NK-92 (cell line): ENCODE results near the gene EFCAB10.

ENCODE experiments used
- DNase-seq: peaks from one replicate; lab custom pipeline; 2025; ENCODE audit not compliant: unreplicated experiment; lab: John Stamatoyannopoulos, UW

The EFCAB10 gene, protein sequence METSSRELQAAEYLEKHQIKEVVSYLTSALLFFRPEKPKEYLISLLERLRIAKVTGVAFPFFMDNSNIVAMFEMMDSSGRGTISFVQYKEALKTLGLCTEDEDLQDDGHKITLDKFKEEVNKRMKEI

DNA sequence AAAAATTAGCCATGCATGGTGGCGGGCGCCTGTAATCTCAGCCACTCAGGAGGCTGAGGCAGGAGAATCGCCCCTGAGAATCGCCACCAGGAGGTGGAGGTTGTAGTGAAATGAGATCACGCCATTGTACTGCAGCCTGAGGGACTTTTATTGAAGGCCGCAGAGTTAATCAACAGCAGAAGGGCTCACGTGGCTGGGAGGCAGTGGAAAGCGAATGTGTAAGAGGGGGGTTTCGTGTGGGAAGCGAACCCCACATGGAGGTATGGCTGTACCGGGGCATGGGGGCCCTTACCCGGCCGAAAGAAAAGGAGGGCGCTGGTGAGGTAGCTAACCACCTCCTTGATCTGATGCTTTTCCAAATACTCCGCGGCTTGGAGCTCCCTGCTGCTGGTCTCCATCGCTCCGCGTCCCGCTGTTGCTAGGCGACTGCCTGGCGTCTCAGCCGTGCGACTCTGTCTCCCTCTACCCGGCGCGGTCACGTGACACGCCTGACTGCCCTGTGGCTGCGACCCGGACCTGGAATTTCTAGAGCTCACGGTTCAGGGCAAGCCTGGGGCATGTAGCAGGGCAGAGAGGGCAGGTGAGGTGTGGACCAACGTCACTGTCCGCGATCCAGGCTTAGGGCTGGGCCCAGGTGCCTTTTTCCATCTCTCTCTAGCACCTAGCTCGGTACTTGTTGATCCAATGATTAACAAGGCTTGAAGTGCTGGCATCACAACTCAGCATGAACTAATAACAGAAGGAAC is at the start of gene EFCAB10:
Gene EFCAB10, minus strand, starts transcription at position 428 of the 746 bp plus-strand sequence. Its CDS starts 30 bp downstream, at position 398.
- no peak for DNase-seq

GRCh38 chr7:105625986-105626385 is 44.7 kb upstream of the EFCAB10 start:
- DNase-seq, result no peak

DNA sequence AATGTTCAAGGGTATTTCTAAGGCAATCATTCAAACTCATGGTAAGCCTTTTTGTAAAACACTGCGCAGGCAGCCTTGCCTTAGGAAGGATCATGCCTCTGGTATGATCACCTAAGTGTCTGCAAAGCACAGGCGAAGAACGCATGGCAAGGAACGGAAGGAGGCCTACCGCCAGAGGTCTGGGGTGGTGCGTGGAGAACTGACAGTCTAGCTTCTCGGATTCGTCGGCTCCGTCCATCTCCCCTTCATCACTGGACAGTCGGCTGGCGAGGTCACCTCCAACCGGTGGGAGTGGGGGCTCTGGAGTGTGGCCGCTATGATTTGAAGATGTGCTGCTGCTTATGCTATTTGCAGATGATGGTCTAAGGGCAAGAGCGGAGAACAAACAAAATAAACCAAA is 42.6 kb upstream of the EFCAB10 start:
- DNase-seq, result no peak

DNA sequence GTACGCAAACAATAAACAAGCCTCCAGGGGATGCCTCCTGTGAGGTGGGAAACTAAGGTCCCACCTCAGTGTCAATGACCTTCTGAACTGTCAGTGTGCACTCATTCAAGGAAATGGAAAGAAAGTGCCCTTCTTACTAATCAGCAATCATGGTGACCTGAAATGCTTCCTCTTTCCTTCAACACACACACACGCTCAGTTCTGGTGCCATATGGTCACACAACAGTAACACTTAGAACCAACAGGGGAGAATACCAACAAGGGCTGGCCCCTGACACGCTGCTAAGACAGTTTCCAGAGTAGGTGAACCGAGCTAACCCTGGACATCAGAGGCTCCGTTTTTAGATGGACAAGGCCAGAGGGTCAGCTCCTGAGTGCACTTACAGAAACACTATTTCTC is 42.1 kb upstream of the EFCAB10 start:
- DNase-seq, result no peak

DNA sequence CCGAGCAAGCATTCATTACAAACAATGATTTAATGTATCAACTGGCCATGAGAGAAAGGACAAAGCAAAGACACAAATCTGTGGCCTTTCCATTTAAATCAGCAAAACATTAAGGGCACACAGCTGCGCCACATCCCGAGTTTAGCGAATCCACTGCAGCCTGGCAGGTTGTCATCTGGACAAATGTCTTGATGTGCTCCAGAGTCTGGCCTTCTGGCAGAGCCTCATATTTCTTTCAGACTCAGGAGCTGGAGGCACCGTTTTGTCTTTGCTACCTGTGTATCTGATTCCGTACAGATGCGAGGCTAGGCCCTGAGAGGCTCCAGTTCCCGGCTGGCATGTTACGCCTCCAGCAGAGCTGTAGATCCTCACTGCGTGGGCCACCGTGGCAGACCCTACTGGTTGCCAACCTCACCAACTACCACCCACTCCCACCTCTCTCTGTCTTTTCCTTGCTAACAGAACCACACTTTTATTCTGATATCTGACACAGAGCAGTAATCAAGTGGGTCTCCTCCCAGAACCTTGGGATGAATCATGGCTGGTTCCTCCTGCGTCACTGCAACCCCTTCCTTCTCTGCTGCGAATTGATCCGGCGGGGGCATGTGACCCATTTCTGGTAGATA is 40.9 kb upstream of the EFCAB10 start:
- DNase-seq, result no peak

- DNase-seq, result no peak
Measured at GRCh38 chr7:105621617-105622016, 40.3 kb upstream of the EFCAB10 start.

GRCh38 chr7:105621176-105621575 is 39.9 kb upstream of the EFCAB10 start:
- no peak for DNase-seq

GRCh38 chr7:105619590-105619989 is 38.3 kb upstream of the EFCAB10 start:
- no peak for DNase-seq

GRCh38 chr7:105618016-105618296 is 36.7 kb upstream of the EFCAB10 start:
- DNase-seq, result no peak

DNA sequence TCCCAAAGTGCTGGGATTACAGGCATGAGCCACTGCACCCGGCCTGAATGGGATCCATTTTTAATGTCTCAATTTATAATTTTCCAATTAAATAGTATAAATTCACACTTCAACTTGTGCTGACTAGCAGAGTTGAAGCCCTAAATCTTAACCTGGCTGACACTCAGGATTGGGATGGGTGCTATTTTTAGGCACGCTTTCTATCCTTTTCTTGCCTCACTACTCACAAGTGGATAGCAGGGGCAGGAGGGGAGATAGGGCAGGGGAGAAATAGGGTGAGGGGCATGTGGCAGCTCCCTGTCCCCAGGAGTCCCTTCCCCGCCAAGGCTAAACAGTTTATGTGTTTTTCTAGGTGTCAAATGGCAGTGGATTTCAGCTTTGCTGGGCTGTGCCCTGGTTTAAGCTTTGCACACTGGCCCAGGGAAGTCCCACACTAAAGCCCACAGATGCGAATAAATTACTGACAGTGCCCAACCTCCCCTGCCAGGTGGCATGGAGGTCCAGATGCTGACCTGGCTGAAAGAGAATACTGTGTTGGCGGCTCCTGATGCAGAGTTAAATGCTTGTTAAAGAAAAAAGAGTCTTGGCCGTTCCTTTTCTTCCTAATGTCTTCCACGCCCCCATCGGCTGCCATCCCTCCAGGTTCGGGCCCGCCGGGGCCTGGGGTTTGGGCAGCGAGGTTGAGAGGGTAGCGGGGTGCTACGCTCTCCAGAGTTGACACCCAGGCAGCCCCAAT is 36.2 kb upstream of the EFCAB10 start:
- no peak for DNase-seq

DNA sequence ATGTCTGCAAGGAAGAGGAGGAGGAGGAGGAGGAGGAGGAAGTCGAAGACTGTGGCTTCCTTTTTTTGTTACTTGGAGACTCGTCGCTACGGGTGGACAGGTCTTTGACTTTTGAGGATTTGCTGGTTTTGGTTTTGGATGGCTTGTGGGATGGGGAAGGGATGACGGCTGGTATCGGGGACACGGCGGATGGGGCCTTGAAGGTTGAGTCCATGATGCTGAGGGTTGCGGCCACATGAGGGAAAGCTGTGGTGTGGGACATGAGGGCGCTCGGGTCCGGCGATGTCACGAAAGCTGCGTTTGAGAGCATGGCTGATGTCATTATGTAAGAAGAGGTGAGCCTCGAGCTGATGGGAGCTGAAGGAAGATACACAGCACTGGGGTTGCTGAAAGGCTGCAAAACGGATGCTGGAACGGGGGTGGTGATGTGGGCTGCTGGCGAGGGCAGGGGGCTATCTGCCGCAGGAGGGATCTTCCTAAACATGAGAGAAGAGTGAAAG is 33.1 kb upstream of the EFCAB10 start:
- no peak for DNase-seq

- no peak for DNase-seq
Measured at GRCh38 chr7:105613611-105614330, 32.5 kb upstream of the EFCAB10 start.

DNA sequence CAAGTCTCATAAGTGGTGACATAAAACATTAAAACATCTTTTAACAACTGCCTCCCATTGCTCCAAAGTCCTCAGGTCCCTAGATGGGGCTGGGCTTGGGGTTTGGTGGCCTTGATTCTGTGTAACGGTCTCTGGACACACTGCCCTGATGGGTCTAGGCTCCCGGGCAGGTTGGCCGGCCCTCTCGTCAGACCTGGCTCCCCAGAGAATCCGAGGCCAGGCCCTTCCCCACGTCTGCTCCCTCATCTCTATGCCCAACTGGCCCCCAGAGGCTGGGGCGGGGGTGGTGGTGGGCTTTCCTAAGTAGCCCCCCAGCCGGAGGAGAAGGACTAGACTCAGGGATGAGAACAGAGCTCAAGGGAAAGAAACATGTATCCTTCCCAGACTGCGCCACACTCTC is 31.5 kb upstream of the EFCAB10 start:
- DNase-seq, result no peak

GRCh38 chr7:105611856-105612775 is 30.8 kb upstream of the EFCAB10 start:
- DNase-seq, result no peak

DNA sequence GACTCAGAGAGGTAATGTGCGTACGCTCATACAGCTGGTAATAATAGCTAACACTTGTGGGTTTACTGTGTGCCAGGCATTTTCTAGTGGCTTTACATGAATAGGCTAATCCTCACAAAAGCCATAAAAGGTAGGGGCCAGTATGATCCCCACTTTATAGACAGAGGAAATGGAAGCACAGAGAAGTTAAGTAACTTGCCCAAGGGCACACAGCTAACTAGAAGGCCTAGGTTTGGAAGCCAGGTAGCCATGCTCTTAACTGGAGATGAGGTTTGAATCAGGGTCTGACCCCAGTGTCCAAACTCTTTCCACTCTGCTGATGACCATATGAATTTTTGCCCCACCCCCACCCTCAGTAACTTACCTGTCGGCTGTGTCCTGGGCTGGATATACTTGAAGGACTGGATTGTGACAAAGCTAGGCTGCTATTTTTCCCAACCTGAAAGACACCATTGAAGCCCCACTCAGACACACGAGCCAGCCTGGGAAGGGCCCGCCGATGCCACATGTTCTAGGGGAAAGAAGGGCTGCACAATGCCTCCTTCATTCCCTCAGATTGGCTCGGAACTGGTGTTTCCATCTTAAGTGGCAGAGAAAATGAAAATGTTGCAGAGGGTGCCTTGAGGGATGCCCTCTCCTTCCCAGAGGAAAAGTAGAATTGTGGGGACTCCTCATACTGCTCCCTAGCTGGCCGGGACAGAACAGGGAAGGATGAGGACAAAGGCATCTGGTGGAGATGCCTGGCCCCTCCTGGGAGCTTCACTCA is 29.1 kb upstream of the EFCAB10 start:
- no peak for DNase-seq

- DNase-seq, result no peak
Measured at GRCh38 chr7:105602325-105603305, 21.3 kb upstream of the EFCAB10 start.

DNA sequence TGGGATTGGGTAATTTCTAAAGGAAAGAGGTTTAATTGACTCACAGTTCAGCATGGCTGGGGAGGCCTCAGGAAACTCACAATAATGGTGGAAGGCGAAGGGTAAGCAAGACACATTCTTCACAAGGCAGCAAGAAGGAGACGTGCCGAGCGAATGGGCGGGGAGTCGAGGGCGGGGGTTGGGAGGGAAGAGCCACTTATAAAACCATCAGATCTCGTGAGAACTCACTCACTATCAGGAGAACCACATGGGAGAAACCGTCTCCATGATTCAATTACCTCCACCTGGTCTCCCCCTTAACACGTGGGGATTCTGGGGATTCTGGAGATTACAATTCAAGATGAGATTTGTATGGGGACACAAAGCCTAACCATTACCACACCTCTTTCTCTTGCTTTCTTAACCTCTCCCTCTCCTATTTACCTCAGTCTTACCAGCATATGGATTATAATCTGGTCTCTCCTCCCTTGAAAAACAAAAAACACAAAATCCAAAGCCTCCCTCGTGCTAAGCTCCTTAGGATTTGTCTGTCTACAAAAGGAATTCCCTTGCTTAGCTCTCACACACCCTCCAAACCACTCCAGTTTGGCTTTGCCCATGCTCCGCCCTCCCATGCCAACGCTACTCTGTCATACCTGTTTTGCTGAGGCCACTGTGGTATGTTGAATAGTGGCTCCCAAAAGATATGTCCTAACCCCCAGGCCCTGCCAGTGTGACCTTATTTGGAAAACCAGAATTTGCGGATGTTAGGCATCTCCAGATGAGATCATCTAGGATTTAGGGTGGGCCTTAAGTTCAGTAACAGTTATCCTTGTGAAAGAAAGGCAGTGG is 19.6 kb upstream of the EFCAB10 start:
- DNase-seq, result no peak
